Epithelial cell of esophagus (primary cell): ENCODE results near the gene RAB3B.

ENCODE experiments used
- DNase-seq: peaks from one replicate; pipeline ENCODE4 v3.0.0; 2010; ENCODE audit warnings: low read depth
- H3K4me3 ChIP-seq: 2 replicates; pipeline ENCODE4 v1.5.1; 2011; ENCODE audit warnings: mild to moderate bottlenecking, low read length, control low read depth
- TF ChIP-seq, protein P1 (sequence below): IDR thresholded peaks from 2 replicates; pipeline ENCODE4 v1.5.1; 2011; ENCODE audit warnings: low read depth, mild to moderate bottlenecking, low read length, control low read depth, inconsistent platforms; ENCODE audit not compliant: insufficient read depth; ENCODE audit errors: missing control alignments

The RAB3B gene

GRCh38 chr1:51916587-51917405 is 73.7 kb downstream of the RAB3B start:
- TF ChIP-seq, protein P1, sequence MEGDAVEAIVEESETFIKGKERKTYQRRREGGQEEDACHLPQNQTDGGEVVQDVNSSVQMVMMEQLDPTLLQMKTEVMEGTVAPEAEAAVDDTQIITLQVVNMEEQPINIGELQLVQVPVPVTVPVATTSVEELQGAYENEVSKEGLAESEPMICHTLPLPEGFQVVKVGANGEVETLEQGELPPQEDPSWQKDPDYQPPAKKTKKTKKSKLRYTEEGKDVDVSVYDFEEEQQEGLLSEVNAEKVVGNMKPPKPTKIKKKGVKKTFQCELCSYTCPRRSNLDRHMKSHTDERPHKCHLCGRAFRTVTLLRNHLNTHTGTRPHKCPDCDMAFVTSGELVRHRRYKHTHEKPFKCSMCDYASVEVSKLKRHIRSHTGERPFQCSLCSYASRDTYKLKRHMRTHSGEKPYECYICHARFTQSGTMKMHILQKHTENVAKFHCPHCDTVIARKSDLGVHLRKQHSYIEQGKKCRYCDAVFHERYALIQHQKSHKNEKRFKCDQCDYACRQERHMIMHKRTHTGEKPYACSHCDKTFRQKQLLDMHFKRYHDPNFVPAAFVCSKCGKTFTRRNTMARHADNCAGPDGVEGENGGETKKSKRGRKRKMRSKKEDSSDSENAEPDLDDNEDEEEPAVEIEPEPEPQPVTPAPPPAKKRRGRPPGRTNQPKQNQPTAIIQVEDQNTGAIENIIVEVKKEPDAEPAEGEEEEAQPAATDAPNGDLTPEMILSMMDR: no peak
- H3K4me3 ChIP-seq: no peak overlapping the region
- DNase-seq: peak; percentile 82

- DNase-seq: no peak
- H3K4me3 ChIP-seq: no peak overlapping the region
- TF ChIP-seq, protein P1: no peak
Measured at GRCh38 chr1:51915951-51916350, 74.5 kb downstream of the RAB3B start.

- TF ChIP-seq, protein P1: no peak
- no peak for DNase-seq
- no peak overlapping the region for H3K4me3 ChIP-seq
Measured at GRCh38 chr1:51912881-51913280, 77.6 kb downstream of the RAB3B start.

DNA sequence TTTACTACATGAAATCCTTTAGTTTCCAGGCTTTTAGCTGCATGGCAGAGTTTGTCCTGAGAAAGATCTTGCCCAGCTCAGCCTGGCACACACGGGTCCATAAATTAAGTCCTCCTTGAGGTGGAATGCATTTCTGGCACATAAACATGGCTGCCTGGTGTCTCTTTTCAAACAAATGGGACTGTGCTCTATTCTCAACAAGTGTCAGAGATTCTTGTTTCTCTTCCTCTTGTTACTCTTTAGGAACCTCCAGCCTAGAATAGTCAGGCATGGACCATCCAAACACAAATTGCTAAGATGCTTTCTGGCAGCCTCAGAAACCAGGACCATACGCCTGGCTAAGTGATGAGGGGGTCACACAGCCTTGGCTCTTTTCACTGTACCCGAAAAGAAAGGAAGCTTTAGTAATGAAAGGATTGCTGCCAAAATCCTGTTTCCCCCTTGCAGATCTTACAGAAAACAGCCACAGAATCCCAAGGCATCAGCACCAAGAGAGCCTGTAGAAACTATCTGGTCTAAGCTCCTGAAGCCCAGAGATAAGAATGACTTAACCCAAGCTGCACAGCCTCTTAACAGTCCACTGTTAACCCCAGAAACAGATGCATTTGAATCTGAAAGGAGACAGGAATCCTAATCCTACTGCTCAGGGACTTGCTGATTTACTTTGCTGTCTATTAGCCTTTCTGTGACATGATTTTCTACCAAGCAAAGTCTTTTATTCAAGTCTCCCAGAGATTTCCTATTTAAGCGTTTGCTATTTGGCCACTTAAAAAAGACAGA is 80.1 kb downstream of the RAB3B start:
- no peak overlapping the region for H3K4me3 ChIP-seq
- DNase-seq: no peak
- TF ChIP-seq, protein P1: no peak

- TF ChIP-seq, protein P1: no peak
- H3K4me3 ChIP-seq: no peak overlapping the region
- no peak for DNase-seq
Measured at GRCh38 chr1:51908499-51908898, 82.0 kb downstream of the RAB3B start.

- TF ChIP-seq, protein P1: no peak
- DNase-seq: no peak
- H3K4me3 ChIP-seq: no peak overlapping the region
Measured at GRCh38 chr1:51907079-51907702, 83.3 kb downstream of the RAB3B start.
